SK-N-SH treated with all-trans-retinoic acid at 6 μM for 48 hours (cell line): Measurements from ENCODE around the gene PDILT.

Source experiments
- ATAC-seq: fragments of 200-7000 bp; cut with Tn5 transposase; 3 replicates; pipeline ENCODE4 v1.9.1; 2020; ENCODE audit warnings: mild to moderate bottlenecking, moderate library complexity
- ARNTL ChIP-seq: fragments of 450-650 bp; formaldehyde crosslinking; IDR thresholded peaks from 2 replicates; pipeline ENCODE4 v1.5.0; 2020; ENCODE audit warnings: low read depth, mild to moderate bottlenecking, moderate library complexity, borderline replicate concordance
- BACH2 ChIP-seq: fragments of 250-450 bp; sonication (Bioruptor Pico); IDR thresholded peaks from 2 replicates; pipeline ENCODE4 v1.9.0; 2021; ENCODE audit warnings: mild to moderate bottlenecking, borderline replicate concordance
- CSDC2 ChIP-seq: fragments of 250-450 bp; sonication (Bioruptor Pico); IDR thresholded peaks from 2 replicates; pipeline ENCODE4 v1.5.0; 2020; ENCODE audit warnings: mild to moderate bottlenecking, moderate library complexity
- ESRRG ChIP-seq: fragments of 250-450 bp; sonication (Bioruptor Pico); IDR thresholded peaks from 2 replicates; pipeline ENCODE4 v1.6.1; 2021; ENCODE audit warnings: mild to moderate bottlenecking
- GLIS3 ChIP-seq: fragments of 250-450 bp; sonication (Bioruptor Pico); IDR thresholded peaks from 2 replicates; pipeline ENCODE4 v1.5.0; 2020; ENCODE audit warnings: mild to moderate bottlenecking, moderate library complexity
- ISL1 ChIP-seq: fragments of 250-450 bp; sonication (Bioruptor Pico); IDR thresholded peaks from 2 replicates; pipeline ENCODE4 v2.1.2; 2022; ENCODE audit warnings: mild to moderate bottlenecking, moderate library complexity
- PPARA ChIP-seq: fragments of 250-450 bp; sonication (Bioruptor Pico); IDR thresholded peaks from 2 replicates; pipeline ENCODE4 v1.5.0; 2020; ENCODE audit warnings: mild to moderate bottlenecking, borderline replicate concordance
- RARB ChIP-seq: fragments of 250-450 bp; sonication (Bioruptor Pico); IDR thresholded peaks from 2 replicates; pipeline ENCODE4 v1.8.0; 2021; ENCODE audit warnings: mild to moderate bottlenecking, moderate library complexity
- SNAI2 ChIP-seq: fragments of 250-450 bp; sonication (Bioruptor Pico); IDR thresholded peaks from 2 replicates; pipeline ENCODE4 v1.5.0; 2020; ENCODE audit warnings: mild to moderate bottlenecking, moderate library complexity
- TCF4 ChIP-seq: fragments of 250-450 bp; sonication (Bioruptor Pico); IDR thresholded peaks from 2 replicates; pipeline ENCODE4 v1.8.0; 2021; ENCODE audit warnings: mild to moderate bottlenecking, moderate library complexity, borderline replicate concordance
- TOX ChIP-seq: fragments of 250-450 bp; sonication (Bioruptor Pico); IDR thresholded peaks from 2 replicates; pipeline ENCODE4 v1.8.0; 2021; ENCODE audit warnings: mild to moderate bottlenecking, moderate library complexity, borderline replicate concordance
- ZC3H10 ChIP-seq: fragments of 250-450 bp; sonication (Bioruptor Pico); IDR thresholded peaks from 2 replicates; pipeline ENCODE4 v1.5.1; 2021; ENCODE audit warnings: mild to moderate bottlenecking, moderate library complexity
- ZFP3 ChIP-seq: fragments of 250-450 bp; sonication (Bioruptor Pico); IDR thresholded peaks from 2 replicates; pipeline ENCODE4 v1.5.0; 2020; ENCODE audit warnings: mild to moderate bottlenecking, moderate library complexity
- ZFP30 ChIP-seq: fragments of 450-650 bp; formaldehyde crosslinking; IDR thresholded peaks from 2 replicates; pipeline ENCODE4 v1.5.0; 2022; ENCODE audit warnings: mild to moderate bottlenecking, moderate library complexity
- ZNF565 ChIP-seq: fragments of 450-650 bp; formaldehyde crosslinking; conservative IDR thresholded peaks from 2 replicates; pipeline ENCODE4 v1.5.0; 2020; ENCODE audit warnings: low read depth, mild to moderate bottlenecking, moderate library complexity
- ZNF70 ChIP-seq: fragments of 450-650 bp; formaldehyde crosslinking; IDR thresholded peaks from 2 replicates; pipeline ENCODE4 v1.5.0; 2020; ENCODE audit warnings: mild to moderate bottlenecking, moderate library complexity
- ZNF8 ChIP-seq: fragments of 450-650 bp; formaldehyde crosslinking; IDR thresholded peaks from 2 replicates; pipeline ENCODE4 v1.5.0; 2020; ENCODE audit warnings: mild to moderate bottlenecking, moderate library complexity
- TF ChIP-seq, protein P1 (sequence below): fragments of 250-450 bp; sonication (Bioruptor Pico); IDR thresholded peaks from 2 replicates; pipeline ENCODE4 v1.5.1; 2021; ENCODE audit warnings: mild to moderate bottlenecking, moderate library complexity
- TF ChIP-seq, protein P2 (sequence below): fragments of 250-450 bp; sonication (Bioruptor Pico); IDR thresholded peaks from 2 replicates; pipeline ENCODE4 v1.8.0; 2021; ENCODE audit warnings: low read depth, mild to moderate bottlenecking, moderate library complexity, borderline replicate concordance
- TF ChIP-seq, protein P3 (sequence below): fragments of 250-450 bp; sonication (Bioruptor Pico); IDR thresholded peaks from 2 replicates; pipeline ENCODE4 v1.8.0; 2020; ENCODE audit warnings: mild to moderate bottlenecking, moderate library complexity, borderline replicate concordance
- TF ChIP-seq, protein P4 (sequence below): fragments of 250-450 bp; sonication (Bioruptor Pico); IDR thresholded peaks from 2 replicates; pipeline ENCODE4 v1.5.0; 2020; ENCODE audit warnings: mild to moderate bottlenecking, moderate library complexity

The PDILT gene

DNA sequence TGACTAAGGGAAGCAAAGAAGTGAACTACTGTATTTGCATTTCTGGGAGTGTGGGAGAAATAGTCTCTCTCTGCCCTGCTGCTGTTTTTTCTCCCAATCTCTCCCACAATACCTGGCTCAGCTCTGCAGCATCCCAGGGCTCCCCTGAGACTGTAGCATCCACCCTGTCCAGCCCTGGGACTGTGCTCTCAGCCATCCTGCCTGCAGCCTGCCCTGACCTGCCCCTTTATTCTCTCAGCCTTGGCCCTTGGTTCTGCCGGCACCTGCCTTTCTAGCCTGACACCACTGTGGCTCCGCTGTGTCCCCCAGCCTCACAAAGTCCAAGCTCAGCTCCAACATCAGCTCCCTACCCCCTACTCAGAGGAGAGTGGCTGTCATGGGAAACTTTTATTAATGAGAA, 1.9 kb downstream of the PDILT start:
- ATAC-seq, result no peak
- TF ChIP-seq GLIS3 (CRISPR knock-in tag) (no peak), ZNF565 (CRISPR knock-in tag) (no peak), TOX (CRISPR knock-in tag) (no peak), CSDC2 (CRISPR knock-in tag) (no peak)

DNA sequence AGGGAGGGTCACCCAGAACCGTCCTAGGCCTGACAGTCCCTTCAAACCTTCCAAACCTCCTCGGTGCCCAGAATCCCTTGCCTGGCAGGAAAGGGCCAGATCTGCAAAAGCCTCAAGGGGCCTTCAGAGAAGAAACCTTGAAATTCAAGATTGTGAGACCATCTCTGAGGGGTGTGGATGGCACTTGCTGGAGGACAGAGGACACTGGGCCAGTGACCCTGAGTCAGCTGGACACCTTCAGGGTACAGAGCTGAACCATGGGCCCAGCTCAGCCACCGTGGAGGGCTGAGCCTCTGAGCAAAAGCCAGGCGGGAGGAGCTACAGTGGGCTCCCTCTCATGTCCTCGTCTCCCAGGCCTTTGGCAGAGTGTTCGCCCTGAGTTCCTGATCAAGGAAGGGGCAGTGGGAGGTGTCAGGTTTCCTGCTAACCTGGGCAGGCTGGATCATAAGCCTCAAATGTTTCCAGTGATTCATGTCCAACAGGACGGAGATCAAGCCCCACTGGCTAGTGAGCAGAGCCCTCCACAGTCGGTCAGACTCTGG, 3.0 kb downstream of the PDILT start:
- TF ChIP-seq RARB (CRISPR knock-in tag) (no peak), CSDC2 (CRISPR knock-in tag) (no peak), ZNF8 (no peak), TCF4 (no peak), ZNF70 (CRISPR knock-in tag) (no peak), ISL1 (no peak), ZC3H10 (CRISPR knock-in tag) (no peak), ARNTL (CRISPR knock-in tag) (no peak), ZFP3 (CRISPR knock-in tag) (no peak)

DNA sequence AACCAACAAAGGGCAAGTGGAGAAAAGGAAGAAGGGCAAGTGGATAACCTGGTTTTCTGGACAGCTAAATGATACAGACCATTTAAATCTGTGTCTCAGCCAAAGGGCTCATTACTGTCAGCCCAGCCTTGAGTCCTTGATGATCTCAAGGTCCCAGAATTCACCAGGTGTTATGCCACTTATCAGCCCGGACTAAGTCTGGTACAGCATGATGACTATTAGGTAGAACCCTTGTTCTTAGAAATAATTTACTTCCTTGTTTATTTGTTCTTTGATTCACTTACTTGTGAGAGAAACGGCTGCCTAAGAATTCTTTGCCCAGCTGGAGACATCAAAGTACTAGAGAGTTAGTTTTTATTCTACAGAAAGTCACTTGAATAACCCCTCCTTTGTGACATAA, 3.5 kb downstream of the PDILT start:
- ATAC-seq, result no peak
- TF ChIP-seq, protein P1, sequence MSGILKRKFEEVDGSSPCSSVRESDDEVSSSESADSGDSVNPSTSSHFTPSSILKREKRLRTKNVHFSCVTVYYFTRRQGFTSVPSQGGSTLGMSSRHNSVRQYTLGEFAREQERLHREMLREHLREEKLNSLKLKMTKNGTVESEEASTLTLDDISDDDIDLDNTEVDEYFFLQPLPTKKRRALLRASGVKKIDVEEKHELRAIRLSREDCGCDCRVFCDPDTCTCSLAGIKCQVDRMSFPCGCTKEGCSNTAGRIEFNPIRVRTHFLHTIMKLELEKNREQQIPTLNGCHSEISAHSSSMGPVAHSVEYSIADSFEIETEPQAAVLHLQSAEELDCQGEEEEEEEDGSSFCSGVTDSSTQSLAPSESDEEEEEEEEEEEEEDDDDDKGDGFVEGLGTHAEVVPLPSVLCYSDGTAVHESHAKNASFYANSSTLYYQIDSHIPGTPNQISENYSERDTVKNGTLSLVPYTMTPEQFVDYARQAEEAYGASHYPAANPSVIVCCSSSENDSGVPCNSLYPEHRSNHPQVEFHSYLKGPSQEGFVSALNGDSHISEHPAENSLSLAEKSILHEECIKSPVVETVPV (CRISPR knock-in tag), result no peak
- TF ChIP-seq ZC3H10 (CRISPR knock-in tag), result no peak
- TF ChIP-seq CSDC2 (CRISPR knock-in tag), result no peak
- TF ChIP-seq PPARA (CRISPR knock-in tag), result no peak
- no peak for TF ChIP-seq GLIS3 (CRISPR knock-in tag)
- TF ChIP-seq TCF4, result no peak
- no peak for TF ChIP-seq ISL1
- TF ChIP-seq, protein P2, sequence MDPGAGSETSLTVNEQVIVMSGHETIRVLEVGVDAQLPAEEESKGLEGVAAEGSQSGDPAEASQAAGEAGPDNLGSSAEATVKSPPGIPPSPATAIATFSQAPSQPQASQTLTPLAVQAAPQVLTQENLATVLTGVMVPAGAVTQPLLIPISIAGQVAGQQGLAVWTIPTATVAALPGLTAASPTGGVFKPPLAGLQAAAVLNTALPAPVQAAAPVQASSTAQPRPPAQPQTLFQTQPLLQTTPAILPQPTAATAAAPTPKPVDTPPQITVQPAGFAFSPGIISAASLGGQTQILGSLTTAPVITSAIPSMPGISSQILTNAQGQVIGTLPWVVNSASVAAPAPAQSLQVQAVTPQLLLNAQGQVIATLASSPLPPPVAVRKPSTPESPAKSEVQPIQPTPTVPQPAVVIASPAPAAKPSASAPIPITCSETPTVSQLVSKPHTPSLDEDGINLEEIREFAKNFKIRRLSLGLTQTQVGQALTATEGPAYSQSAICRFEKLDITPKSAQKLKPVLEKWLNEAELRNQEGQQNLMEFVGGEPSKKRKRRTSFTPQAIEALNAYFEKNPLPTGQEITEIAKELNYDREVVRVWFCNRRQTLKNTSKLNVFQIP (CRISPR knock-in tag), result no peak
- TF ChIP-seq ZNF565 (CRISPR knock-in tag), result no peak
- TF ChIP-seq RARB (CRISPR knock-in tag), result no peak
- no peak for TF ChIP-seq ZNF70 (CRISPR knock-in tag)
- no peak for TF ChIP-seq BACH2 (CRISPR knock-in tag)

More for the DNA sequence above, 3.0 kb downstream of the PDILT start:
- no peak for ATAC-seq

DNA sequence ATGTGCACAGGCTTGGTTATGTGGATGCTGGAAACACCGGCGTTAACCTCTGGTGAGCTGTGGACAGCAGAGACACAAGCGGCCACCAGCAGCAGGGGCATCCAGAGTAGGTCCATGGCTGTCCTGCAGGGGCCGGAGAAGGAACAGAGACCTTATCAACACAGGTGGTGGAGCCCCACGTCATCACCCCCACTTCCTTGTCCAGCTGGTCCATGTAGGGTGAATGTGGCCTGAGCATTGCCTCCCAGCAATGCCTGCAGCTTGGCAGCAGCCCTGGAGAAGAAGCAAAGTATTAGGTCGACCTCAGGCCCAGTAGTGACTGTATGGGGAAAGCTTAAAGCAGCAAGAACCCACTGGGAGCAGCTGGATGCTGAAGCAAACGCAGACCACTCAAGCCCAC, 5.4 kb downstream of the PDILT start:
- TF ChIP-seq ZNF70 (CRISPR knock-in tag) (no peak), GLIS3 (CRISPR knock-in tag) (no peak), TOX (CRISPR knock-in tag) (no peak), ARNTL (CRISPR knock-in tag) (no peak), RARB (CRISPR knock-in tag) (no peak)
- TF ChIP-seq, all 23 proteins: peak for 0
- ATAC-seq, result no peak

DNA sequence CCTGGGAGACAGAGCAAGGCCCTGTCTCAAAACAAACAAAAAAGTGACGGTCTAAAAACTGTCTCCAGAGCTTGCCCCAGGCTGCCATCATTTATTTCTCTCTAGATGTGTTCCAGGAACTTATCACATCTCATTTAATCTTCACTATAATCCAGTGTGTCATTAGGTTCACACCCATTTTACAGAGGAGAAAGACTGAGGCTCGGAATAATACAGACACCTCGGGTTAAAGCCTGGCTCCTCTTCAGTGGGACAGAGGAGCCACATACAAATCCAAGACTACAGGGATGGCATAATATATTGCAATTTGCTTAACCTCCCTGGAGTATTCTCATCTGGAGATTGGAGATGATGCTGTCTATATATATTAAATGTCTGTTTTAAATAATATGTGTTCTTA, 5.9 kb downstream of the PDILT start:
- no peak for ATAC-seq
- TF ChIP-seq, protein P3, sequence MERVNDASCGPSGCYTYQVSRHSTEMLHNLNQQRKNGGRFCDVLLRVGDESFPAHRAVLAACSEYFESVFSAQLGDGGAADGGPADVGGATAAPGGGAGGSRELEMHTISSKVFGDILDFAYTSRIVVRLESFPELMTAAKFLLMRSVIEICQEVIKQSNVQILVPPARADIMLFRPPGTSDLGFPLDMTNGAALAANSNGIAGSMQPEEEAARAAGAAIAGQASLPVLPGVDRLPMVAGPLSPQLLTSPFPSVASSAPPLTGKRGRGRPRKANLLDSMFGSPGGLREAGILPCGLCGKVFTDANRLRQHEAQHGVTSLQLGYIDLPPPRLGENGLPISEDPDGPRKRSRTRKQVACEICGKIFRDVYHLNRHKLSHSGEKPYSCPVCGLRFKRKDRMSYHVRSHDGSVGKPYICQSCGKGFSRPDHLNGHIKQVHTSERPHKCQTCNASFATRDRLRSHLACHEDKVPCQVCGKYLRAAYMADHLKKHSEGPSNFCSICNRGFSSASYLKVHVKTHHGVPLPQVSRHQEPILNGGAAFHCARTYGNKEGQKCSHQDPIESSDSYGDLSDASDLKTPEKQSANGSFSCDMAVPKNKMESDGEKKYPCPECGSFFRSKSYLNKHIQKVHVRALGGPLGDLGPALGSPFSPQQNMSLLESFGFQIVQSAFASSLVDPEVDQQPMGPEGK, result no peak
- TF ChIP-seq ESRRG (CRISPR knock-in tag), result no peak
- no peak for TF ChIP-seq BACH2 (CRISPR knock-in tag)
- TF ChIP-seq TOX (CRISPR knock-in tag), result no peak
- no peak for TF ChIP-seq ZC3H10 (CRISPR knock-in tag)
- TF ChIP-seq, protein P2 (CRISPR knock-in tag), result no peak
- TF ChIP-seq SNAI2 (CRISPR knock-in tag), result no peak
- TF ChIP-seq ZFP3 (CRISPR knock-in tag), result no peak
- TF ChIP-seq TCF4, result no peak
- no peak for TF ChIP-seq ZFP30 (CRISPR knock-in tag)
- no peak for TF ChIP-seq RARB (CRISPR knock-in tag)
- TF ChIP-seq, protein P4, sequence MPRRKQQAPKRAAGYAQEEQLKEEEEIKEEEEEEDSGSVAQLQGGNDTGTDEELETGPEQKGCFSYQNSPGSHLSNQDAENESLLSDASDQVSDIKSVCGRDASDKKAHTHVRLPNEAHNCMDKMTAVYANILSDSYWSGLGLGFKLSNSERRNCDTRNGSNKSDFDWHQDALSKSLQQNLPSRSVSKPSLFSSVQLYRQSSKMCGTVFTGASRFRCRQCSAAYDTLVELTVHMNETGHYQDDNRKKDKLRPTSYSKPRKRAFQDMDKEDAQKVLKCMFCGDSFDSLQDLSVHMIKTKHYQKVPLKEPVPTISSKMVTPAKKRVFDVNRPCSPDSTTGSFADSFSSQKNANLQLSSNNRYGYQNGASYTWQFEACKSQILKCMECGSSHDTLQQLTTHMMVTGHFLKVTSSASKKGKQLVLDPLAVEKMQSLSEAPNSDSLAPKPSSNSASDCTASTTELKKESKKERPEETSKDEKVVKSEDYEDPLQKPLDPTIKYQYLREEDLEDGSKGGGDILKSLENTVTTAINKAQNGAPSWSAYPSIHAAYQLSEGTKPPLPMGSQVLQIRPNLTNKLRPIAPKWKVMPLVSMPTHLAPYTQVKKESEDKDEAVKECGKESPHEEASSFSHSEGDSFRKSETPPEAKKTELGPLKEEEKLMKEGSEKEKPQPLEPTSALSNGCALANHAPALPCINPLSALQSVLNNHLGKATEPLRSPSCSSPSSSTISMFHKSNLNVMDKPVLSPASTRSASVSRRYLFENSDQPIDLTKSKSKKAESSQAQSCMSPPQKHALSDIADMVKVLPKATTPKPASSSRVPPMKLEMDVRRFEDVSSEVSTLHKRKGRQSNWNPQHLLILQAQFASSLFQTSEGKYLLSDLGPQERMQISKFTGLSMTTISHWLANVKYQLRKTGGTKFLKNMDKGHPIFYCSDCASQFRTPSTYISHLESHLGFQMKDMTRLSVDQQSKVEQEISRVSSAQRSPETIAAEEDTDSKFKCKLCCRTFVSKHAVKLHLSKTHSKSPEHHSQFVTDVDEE, result no peak
